Activated CD4-positive, alpha-beta T cell treated with anti-CD3 and anti-CD28 coated beads for 36 hours (primary cell): Measurements from ENCODE around the gene DDN. TPM values are rescaled to one million over a fixed set of nuclear protein-coding genes. Genes with fewer than 3 reads are reported as not detected.

Source experiments
- ATAC-seq: fragments of 200-7000 bp; cut with Tn5 transposase; one replicate; pipeline ENCODE4 v1.10.0; 2021; ENCODE audit warnings: mild to moderate bottlenecking, moderate library complexity
- CTCF ChIA-PET: fragments of 350-600 bp; sonication (Branson Sonifier 250); formaldehyde crosslinking; loops from one replicate; lab custom pipeline; 2021; ENCODE audit warnings: antibody characterized with exemption; lab: Charles Lee
- POLR2A ChIA-PET: fragments of 350-600 bp; sonication (Branson Sonifier 250); formaldehyde crosslinking; loops from one replicate; lab custom pipeline; 2021; ENCODE audit warnings: antibody characterized with exemption, inconsistent platforms; lab: Charles Lee
- DNase-seq: peaks from one replicate; pipeline ENCODE4 v3.0.0-alpha.2; 2020
- H3K27ac Mint-ChIP-seq: one replicate; pipeline ENCODE4 v1.8.0; 2021; ENCODE audit warnings: mixed read lengths
- H3K27me3 Mint-ChIP-seq: one replicate; pipeline ENCODE4 v1.8.0; 2021; ENCODE audit warnings: mixed read lengths
- H3K36me3 Mint-ChIP-seq: one replicate; pipeline ENCODE4 v1.8.0; 2021; ENCODE audit warnings: low read depth, mixed read lengths
- H3K4me1 Mint-ChIP-seq: one replicate; pipeline ENCODE4 v1.8.0; 2021; ENCODE audit warnings: mixed read lengths
- H3K4me3 Mint-ChIP-seq: one replicate; pipeline ENCODE4 v1.8.0; 2021; ENCODE audit warnings: mild to moderate bottlenecking, moderate library complexity, mixed read lengths
- H3K9me3 Mint-ChIP-seq: one replicate; pipeline ENCODE4 v1.8.0; 2021; ENCODE audit warnings: low read depth, mixed read lengths
- intact Hi-C, 2 experiments: fragments of 100-400 bp; cut with DNase I in 1 of 2; cut with micrococcal nuclease in 1 of 2; formaldehyde crosslinking; loops; one replicate each; pipeline versions ENCODE4 v1.14.2 to v1.15.1; 2022 to 2024; cut with DNase I, micrococcal nuclease
- total RNA-seq, 2 experiments: library from RNA; stranded (reverse); gene quantifications; one replicate each; pipeline ENCODE4 v1.2.3, GENCODE V29; 2021

Gene DDN
- under 1 TPM; 0.48 to 0.61 TPM for total RNA-seq

GRCh38 chr12:48999371-49000131, at the start of gene DDN:
TSS of gene DDN (minus strand) at chr12:48999375. CDS start at chr12:48999287, 88 bp downstream.
- ATAC-seq (peak; percentile 63), DNase-seq (peak; percentile 74)
- intact Hi-C loops = loop anchor here (5.0 kb wide), 4 partner anchors 93 to 247 kb away; partner anchors contain the start of genes DDX23 (in 1 of the 2) and DHH (in 1 of the 2)
- Mint-ChIP-seq H3K9me3 (no peaks in the 10 kb centered on the region), H3K27ac (peak within 1 kb of the TSS; percentile 45), H3K27me3 (peaks cover 42% of the 10 kb centered on the region), H3K36me3 (peaks cover 35% of the 10 kb centered on the region), H3K4me1 (peaks cover 26% of the 10 kb centered on the region), H3K4me3 (peak within 1 kb of the TSS; percentile 48)
- ChIA-PET POLR2A (interaction anchor here (0.6 to 1.0 kb wide), 4 partner anchors 15 to 376 kb away, joined by 3 to 4 read pairs (median 4); partner anchors contain the start of gene DDX23), CTCF (interaction anchor here (0.6 to 13.4 kb wide), 19 partner anchors 9 to 323 kb away, joined by 3 to 246 read pairs (median 4); partner anchors contain the start of genes PRKAG1, TROAP and WNT1)

- ChIA-PET POLR2A (no interaction called here), CTCF (interaction anchor here (0.7 to 1.5 kb wide), 7 partner anchors 10 to 61 kb away, joined by 3 to 8 read pairs (median 4); no protein-coding TSS in a partner anchor)
- Mint-ChIP-seq H3K27me3 (no peaks in the 10 kb centered on the region), H3K27ac (no peak overlapping the region), H3K4me3 (no peak overlapping the region), H3K4me1 (peaks cover 1% of the 10 kb centered on the region), H3K36me3 (peaks cover 56% of the 10 kb centered on the region), H3K9me3 (no peaks in the 10 kb centered on the region)
- intact Hi-C loops = no loop called here
- DNase-seq (no peak), ATAC-seq (no peak)
Measured at GRCh38 chr12:49048953-49049352, 49.8 kb upstream of the DDN start.

GRCh38 chr12:49046129-49046895, 47.1 kb upstream of the DDN start:
- intact Hi-C loops = no loop called here
- no peak for DNase-seq
- ChIA-PET POLR2A (no interaction called here), CTCF (interaction anchor here (0.6 to 1.7 kb wide), 7 partner anchors 17 to 1118 kb away, joined by 3 to 7 read pairs (median 3); no protein-coding TSS in a partner anchor)
- H3K4me1 Mint-ChIP-seq = peaks cover 2% of the 10 kb centered on the region
- H3K4me3 Mint-ChIP-seq = no peak overlapping the region
- H3K27ac Mint-ChIP-seq = no peak overlapping the region
- no peaks in the 10 kb centered on the region for H3K9me3 Mint-ChIP-seq
- no peak for ATAC-seq
- H3K36me3 Mint-ChIP-seq = peaks cover 56% of the 10 kb centered on the region
- H3K27me3 Mint-ChIP-seq = no peaks in the 10 kb centered on the region

- no peak overlapping the region for H3K27ac Mint-ChIP-seq
- intact Hi-C loops = loop anchor here in 1 of 2 experiments (1.0 kb wide), 1 partner anchor 48 kb away; no protein-coding TSS in a partner anchor
- H3K9me3 Mint-ChIP-seq = no peaks in the 10 kb centered on the region
- no peak overlapping the region for H3K4me3 Mint-ChIP-seq
- peaks cover 61% of the 10 kb centered on the region for H3K36me3 Mint-ChIP-seq
- ATAC-seq (no peak), DNase-seq (no peak)
- CTCF ChIA-PET = interaction anchor here (0.6 to 3.9 kb wide), 18 partner anchors 11 to 220 kb away, joined by 3 to 27 read pairs (median 6); no protein-coding TSS in a partner anchor
- H3K27me3 Mint-ChIP-seq = no peaks in the 10 kb centered on the region
- peaks cover 2% of the 10 kb centered on the region for H3K4me1 Mint-ChIP-seq
- POLR2A ChIA-PET = no interaction called here
Measured at GRCh38 chr12:49044660-49045059, 45.5 kb upstream of the DDN start.

GRCh38 chr12:49043856-49044258, 44.7 kb upstream of the DDN start:
- POLR2A ChIA-PET = interaction anchor here (0.6 kb wide), 1 partner anchor 98 kb away, joined by 3 read pairs; no protein-coding TSS in a partner anchor
- intact Hi-C loops = loop anchor here in 1 of 2 experiments (1.0 kb wide), 1 partner anchor 48 kb away; no protein-coding TSS in a partner anchor
- no peak overlapping the region for H3K4me3 Mint-ChIP-seq

GRCh38 chr12:49043241-49043640, 44.1 kb upstream of the DDN start:
- CTCF ChIA-PET = interaction anchor here (0.6 to 3.9 kb wide), 29 partner anchors 9 to 254 kb away, joined by 3 to 27 read pairs (median 5); partner anchors contain the start of gene LMBR1L
- Mint-ChIP-seq H3K27me3 (no peaks in the 10 kb centered on the region), H3K4me3 (no peak overlapping the region), H3K9me3 (no peaks in the 10 kb centered on the region), H3K4me1 (peaks cover 2% of the 10 kb centered on the region), H3K27ac (no peak overlapping the region), H3K36me3 (peaks cover 63% of the 10 kb centered on the region)
- intact Hi-C loops = no loop called here
- POLR2A ChIA-PET = no interaction called here
- no peak for DNase-seq
- no peak for ATAC-seq

More at GRCh38 chr12:49043856-49044258, 44.7 kb upstream of the DDN start:
- CTCF ChIA-PET = interaction anchor here (0.6 to 3.9 kb wide), 31 partner anchors 10 to 253 kb away, joined by 3 to 27 read pairs (median 4); partner anchors contain the start of gene LMBR1L
- Mint-ChIP-seq H3K27ac (no peak overlapping the region), H3K36me3 (peaks cover 64% of the 10 kb centered on the region), H3K27me3 (no peaks in the 10 kb centered on the region), H3K9me3 (no peaks in the 10 kb centered on the region), H3K4me1 (peaks cover 2% of the 10 kb centered on the region)
- peak; percentile 91 for ATAC-seq
- peak; percentile 91 for DNase-seq

GRCh38 chr12:49041881-49042484, 42.8 kb upstream of the DDN start:
- no peaks in the 10 kb centered on the region for H3K9me3 Mint-ChIP-seq
- intact Hi-C loops = no loop called here
- no peak for ATAC-seq
- no peak overlapping the region for H3K4me3 Mint-ChIP-seq
- no peak overlapping the region for H3K27ac Mint-ChIP-seq
- ChIA-PET POLR2A (no interaction called here), CTCF (interaction anchor here (0.6 to 3.9 kb wide), 3 partner anchors 14 to 50 kb away, joined by 3 to 21 read pairs (median 3); no protein-coding TSS in a partner anchor)
- no peaks in the 10 kb centered on the region for H3K27me3 Mint-ChIP-seq
- peaks cover 61% of the 10 kb centered on the region for H3K36me3 Mint-ChIP-seq
- peaks cover 2% of the 10 kb centered on the region for H3K4me1 Mint-ChIP-seq
- no peak for DNase-seq

GRCh38 chr12:49041036-49041880, 42.1 kb upstream of the DDN start:
- intact Hi-C loops = no loop called here
- ChIA-PET CTCF (interaction anchor here (0.9 kb wide), 1 partner anchor 14 kb away, joined by 3 read pairs; no protein-coding TSS in a partner anchor), POLR2A (no interaction called here)
- H3K4me3 Mint-ChIP-seq = no peak overlapping the region
- DNase-seq (no peak), ATAC-seq (no peak)
- peaks cover 62% of the 10 kb centered on the region for H3K36me3 Mint-ChIP-seq
- no peaks in the 10 kb centered on the region for H3K27me3 Mint-ChIP-seq
- H3K9me3 Mint-ChIP-seq = no peaks in the 10 kb centered on the region
- peaks cover 2% of the 10 kb centered on the region for H3K4me1 Mint-ChIP-seq
- no peak overlapping the region for H3K27ac Mint-ChIP-seq

- no peak for DNase-seq
- POLR2A ChIA-PET = no interaction called here
- Mint-ChIP-seq H3K4me3 (no peak overlapping the region), H3K4me1 (peaks cover 2% of the 10 kb centered on the region), H3K36me3 (peaks cover 61% of the 10 kb centered on the region), H3K27me3 (no peaks in the 10 kb centered on the region), H3K9me3 (no peaks in the 10 kb centered on the region), H3K27ac (no peak overlapping the region)
- CTCF ChIA-PET = interaction anchor here (1.0 to 1.2 kb wide), 2 partner anchors 39 to 58 kb away, joined by 3 to 4 read pairs; no protein-coding TSS in a partner anchor
- ATAC-seq = no peak
- intact Hi-C loops = no loop called here
Measured at GRCh38 chr12:49040364-49040855, 41.2 kb upstream of the DDN start.
